CD4-positive, alpha-beta T cell treated with Interleukin-1 beta for 1 hour (primary cell): ENCODE results near the gene ANO2.
A peak's percentile ranks its signal among the peaks of the same experiment; 100 is the strongest.

Source experiments
- DNase-seq, 2 donors: peaks; one replicate each; pipeline ENCODE4 v3.0.0-alpha.2; 2020 to 2022

The ANO2 gene

DNA sequence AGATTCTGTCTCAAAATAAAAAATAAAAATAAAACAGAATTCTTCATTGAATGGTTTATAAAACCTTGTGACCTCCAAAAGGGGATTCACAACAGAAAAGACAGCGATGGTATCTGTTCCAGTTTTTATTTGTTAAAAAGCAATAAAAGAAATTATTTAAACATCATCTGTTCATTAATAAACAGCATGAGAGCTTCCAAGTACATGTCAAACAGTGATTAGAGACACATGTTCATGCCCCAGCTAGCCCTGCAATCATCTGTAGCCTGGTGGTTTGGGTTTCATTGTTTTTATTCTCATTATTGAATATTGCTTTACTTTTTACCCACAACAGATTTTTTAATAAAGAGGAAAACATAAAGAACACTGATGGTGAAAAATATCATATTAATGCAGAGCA is 173.3 kb downstream of the ANO2 start:
- no peak for DNase-seq

GRCh38 chr12:5770727-5771126 is 174.3 kb downstream of the ANO2 start:
- DNase-seq, result no peak

- no peak for DNase-seq
Measured at GRCh38 chr12:5768581-5769196, 176.4 kb downstream of the ANO2 start.

GRCh38 chr12:5768171-5768570 is 176.9 kb downstream of the ANO2 start:
- DNase-seq, result no peak

- DNase-seq, result no peak
Measured at GRCh38 chr12:5758347-5758746, 186.7 kb downstream of the ANO2 start.

- no peak for DNase-seq
Measured at GRCh38 chr12:5756338-5756842, 188.7 kb downstream of the ANO2 start.

- DNase-seq, result no peak
Measured at GRCh38 chr12:5748027-5748426, 197.0 kb downstream of the ANO2 start.

- no peak for DNase-seq
Measured at GRCh38 chr12:5746917-5747316, 198.1 kb downstream of the ANO2 start.

GRCh38 chr12:5746036-5746908 is 198.8 kb downstream of the ANO2 start:
- DNase-seq, result no peak

- DNase-seq, result peak; percentile 12 to 21
Measured at GRCh38 chr12:5745251-5745888, 199.7 kb downstream of the ANO2 start.

DNA sequence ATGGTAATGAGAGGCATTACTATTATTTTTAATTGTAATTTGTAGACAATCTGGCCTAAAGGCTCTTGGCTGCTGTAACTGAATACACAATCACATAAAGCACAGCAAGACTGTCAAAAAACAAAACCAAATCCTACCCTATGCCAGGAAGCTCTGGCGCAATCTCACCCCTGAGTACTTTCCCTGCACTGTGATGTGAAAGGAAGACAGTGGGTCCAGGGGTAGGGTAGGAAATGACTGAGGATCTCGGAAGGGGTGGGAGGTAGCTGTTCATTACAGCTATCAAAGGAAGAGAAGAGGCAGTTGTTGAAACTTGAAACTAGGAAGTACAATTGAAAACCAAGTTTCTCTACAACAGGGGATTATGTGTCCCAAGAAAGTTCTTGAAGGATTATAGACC is 202.8 kb downstream of the ANO2 start:
- DNase-seq, result no peak

- DNase-seq, result no peak
Measured at GRCh38 chr12:5739917-5740316, 205.1 kb downstream of the ANO2 start.

- DNase-seq, result no peak
Measured at GRCh38 chr12:5737778-5738177, 207.3 kb downstream of the ANO2 start.

DNA sequence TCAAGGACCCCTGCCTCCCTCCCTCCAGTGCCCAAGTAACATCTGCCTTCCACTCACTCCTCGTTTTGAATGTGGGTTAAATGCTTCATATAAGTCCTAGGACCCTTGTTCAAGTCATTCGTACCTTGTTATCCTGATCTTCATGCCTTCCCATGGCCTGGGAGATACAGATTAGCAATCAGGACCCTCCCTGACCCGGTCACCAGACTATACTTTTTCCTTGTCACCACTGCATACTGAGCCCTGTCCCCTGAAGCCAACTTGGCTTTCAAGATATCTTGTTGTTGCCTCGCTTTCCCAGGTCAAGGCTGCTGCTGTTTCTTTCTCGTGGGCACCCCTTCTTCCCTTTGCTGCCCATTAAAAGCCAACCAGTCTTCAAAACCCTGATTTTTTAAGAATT is 208.5 kb downstream of the ANO2 start:
- no peak for DNase-seq

DNA sequence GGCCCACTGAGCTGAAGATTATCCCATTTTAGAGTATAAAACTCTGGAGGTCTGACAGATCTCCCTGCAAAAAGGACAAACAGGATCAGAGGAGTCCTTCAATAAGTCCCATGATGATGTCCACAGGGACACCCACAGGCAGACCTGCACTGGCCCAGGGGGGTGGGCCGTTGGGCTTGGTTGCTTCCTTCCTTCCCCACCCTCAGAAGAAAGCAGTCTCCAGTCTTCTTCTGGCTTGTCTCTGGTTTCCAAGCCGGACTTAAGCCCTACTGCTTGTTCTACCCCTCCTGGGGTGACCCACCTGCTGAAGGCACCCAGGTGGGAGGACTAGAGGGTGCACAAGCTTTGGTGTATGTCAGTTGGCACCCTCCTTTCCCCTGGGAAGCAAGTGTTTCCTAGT is 209.0 kb downstream of the ANO2 start:
- no peak for DNase-seq

DNA sequence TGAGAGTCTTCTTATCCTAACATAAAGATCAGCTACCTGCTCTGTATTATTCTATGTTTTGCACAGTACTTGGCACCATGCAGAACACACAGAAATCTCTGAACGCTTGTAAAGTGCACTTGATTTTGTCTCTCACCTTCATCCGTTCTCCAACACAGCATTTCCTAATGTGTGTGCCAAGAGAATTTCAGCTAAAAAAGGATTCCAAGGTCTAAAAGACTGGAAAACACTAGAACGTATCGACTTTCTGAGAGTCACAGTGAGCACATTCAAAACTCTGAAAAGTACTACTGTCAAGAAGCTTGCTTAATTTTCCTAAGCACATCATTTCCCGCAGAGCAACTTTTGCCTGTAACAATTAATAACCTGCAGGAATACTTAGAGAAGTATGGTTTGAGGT is 211.1 kb downstream of the ANO2 start:
- DNase-seq, result no peak

- DNase-seq, result no peak
Measured at GRCh38 chr12:5733136-5733755, 211.8 kb downstream of the ANO2 start.

- DNase-seq, result no peak
Measured at GRCh38 chr12:5730962-5731361, 214.1 kb downstream of the ANO2 start.

- no peak for DNase-seq
Measured at GRCh38 chr12:5723711-5724252, 221.3 kb downstream of the ANO2 start.

GRCh38 chr12:5723071-5723470 is 222.0 kb downstream of the ANO2 start:
- no peak for DNase-seq

DNA sequence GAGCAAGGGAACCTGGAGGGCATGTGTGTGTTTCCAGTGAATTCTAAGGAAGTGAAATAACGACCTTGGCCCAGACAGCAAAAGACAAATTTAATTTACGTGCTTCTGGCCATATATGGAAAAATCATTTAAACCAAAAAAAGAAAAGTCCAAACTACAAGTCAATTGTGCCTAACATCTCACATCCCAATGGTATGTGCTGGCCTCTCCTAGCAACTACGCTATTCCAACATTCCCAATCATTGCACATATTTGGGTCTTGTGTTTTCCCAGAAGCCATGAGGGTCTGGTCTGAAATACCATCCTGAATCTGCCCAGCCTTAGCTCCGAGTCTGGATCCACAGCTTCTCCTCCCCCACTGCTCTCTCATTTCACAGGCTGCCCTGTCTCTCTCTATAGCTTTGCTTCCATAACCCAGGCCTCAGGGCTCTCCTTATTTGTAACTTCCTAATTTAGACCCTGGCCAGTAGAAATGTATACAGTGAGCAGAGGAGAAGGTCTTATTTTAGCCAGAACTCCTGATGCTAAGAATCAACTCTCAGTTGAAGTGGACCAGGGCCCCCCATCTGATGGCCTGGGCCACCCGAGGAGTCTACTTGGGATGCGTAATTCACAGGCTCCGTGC is 224.6 kb downstream of the ANO2 start:
- no peak for DNase-seq

- DNase-seq, result no peak
Measured at GRCh38 chr12:5718680-5719079, 226.4 kb downstream of the ANO2 start.

- no peak for DNase-seq
Measured at GRCh38 chr12:5718073-5718472, 227.0 kb downstream of the ANO2 start.
